Measurements from ENCODE around the gene ANKH.

DNA sequence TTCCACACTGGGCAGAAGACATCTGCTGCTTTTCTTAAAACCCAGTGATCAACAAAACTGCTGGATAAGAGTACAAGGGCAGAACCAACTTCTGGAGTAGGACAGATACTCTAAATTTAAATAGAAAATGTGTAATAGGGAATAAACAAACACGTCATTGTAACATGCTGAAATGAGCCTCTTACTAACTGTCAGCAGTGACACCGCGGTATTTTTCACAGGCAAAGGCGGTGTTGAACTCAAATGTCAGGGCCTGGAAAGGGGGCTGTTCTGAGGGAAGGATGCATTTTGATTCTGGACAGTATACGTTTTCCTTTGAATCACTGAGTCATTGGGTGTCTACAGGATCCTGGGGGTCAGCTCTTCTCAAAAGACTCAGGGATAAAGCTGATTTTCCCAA is 133.5 kb downstream of the ANKH start:
- TF ChIP-seq, protein P1, sequence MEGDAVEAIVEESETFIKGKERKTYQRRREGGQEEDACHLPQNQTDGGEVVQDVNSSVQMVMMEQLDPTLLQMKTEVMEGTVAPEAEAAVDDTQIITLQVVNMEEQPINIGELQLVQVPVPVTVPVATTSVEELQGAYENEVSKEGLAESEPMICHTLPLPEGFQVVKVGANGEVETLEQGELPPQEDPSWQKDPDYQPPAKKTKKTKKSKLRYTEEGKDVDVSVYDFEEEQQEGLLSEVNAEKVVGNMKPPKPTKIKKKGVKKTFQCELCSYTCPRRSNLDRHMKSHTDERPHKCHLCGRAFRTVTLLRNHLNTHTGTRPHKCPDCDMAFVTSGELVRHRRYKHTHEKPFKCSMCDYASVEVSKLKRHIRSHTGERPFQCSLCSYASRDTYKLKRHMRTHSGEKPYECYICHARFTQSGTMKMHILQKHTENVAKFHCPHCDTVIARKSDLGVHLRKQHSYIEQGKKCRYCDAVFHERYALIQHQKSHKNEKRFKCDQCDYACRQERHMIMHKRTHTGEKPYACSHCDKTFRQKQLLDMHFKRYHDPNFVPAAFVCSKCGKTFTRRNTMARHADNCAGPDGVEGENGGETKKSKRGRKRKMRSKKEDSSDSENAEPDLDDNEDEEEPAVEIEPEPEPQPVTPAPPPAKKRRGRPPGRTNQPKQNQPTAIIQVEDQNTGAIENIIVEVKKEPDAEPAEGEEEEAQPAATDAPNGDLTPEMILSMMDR (conservative IDR thresholded peaks at IDR 0.05; ENCODE audit: low read depth, low read length) = no peak
- TF ChIP-seq EZH2 (IDR thresholded peaks at IDR 0.05; ENCODE audit: borderline replicate concordance, low read depth, low read length, poor library complexity, severe bottlenecking) = no peak
